GM19467 (cell line): ENCODE results near the gene ZNF181.

Source experiments
- ATAC-seq: cut with Tn5 transposase; IDR thresholded peaks from one replicate; pipeline ENCODE4 v1.9.1; 2021; ENCODE audit warnings: mild to moderate bottlenecking, moderate library complexity; ENCODE audit not compliant: unreplicated experiment

Gene ZNF181

GRCh38 chr19:34757441-34757840, 23.4 kb downstream of the ZNF181 start:
- no peak for ATAC-seq

- ATAC-seq = no peak
Observed at GRCh38 chr19:34759218-34759917, 25.3 kb downstream of the ZNF181 start.

- no peak for ATAC-seq
Observed at GRCh38 chr19:34766386-34766785, 32.3 kb downstream of the ZNF181 start.

- no peak for ATAC-seq
Observed at GRCh38 chr19:34767951-34768350, 33.9 kb downstream of the ZNF181 start.

GRCh38 chr19:34772697-34773554, 38.9 kb downstream of the ZNF181 start, which contains the start of gene ZNF599:
Gene ZNF599 (minus strand): TSS chr19:34773215. CDS start chr19:34772841, 374 bp downstream.
- peak; percentile 99 for ATAC-seq

- no peak for ATAC-seq
Observed at GRCh38 chr19:34773555-34773864, 39.5 kb downstream of the ZNF181 start.

- no peak for ATAC-seq
Observed at GRCh38 chr19:34774857-34775256, 40.8 kb downstream of the ZNF181 start.

GRCh38 chr19:34778342-34778741, 44.3 kb downstream of the ZNF181 start:
- no peak for ATAC-seq

- ATAC-seq = no peak
Observed at GRCh38 chr19:34779652-34780051, 45.6 kb downstream of the ZNF181 start.

- no peak for ATAC-seq
Observed at GRCh38 chr19:34786236-34786635, 52.2 kb downstream of the ZNF181 start.

- no peak for ATAC-seq
Observed at GRCh38 chr19:34787059-34787824, 53.2 kb downstream of the ZNF181 start.

GRCh38 chr19:34788074-34788473, 54.0 kb downstream of the ZNF181 start:
- ATAC-seq = no peak

- ATAC-seq = no peak
Observed at GRCh38 chr19:34793565-34793964, 59.5 kb downstream of the ZNF181 start.

- no peak for ATAC-seq
Observed at GRCh38 chr19:34794066-34794960, 60.3 kb downstream of the ZNF181 start.
